Measurements from ENCODE around the gene PHB1. TPM values are rescaled to one million over a fixed set of nuclear protein-coding genes. Genes with fewer than 3 reads are reported as not detected.

The PHB1 gene
- total and polyA plus RNA-seq, 2 experiments from 2014 or later = 194 to 211 TPM

DNA sequence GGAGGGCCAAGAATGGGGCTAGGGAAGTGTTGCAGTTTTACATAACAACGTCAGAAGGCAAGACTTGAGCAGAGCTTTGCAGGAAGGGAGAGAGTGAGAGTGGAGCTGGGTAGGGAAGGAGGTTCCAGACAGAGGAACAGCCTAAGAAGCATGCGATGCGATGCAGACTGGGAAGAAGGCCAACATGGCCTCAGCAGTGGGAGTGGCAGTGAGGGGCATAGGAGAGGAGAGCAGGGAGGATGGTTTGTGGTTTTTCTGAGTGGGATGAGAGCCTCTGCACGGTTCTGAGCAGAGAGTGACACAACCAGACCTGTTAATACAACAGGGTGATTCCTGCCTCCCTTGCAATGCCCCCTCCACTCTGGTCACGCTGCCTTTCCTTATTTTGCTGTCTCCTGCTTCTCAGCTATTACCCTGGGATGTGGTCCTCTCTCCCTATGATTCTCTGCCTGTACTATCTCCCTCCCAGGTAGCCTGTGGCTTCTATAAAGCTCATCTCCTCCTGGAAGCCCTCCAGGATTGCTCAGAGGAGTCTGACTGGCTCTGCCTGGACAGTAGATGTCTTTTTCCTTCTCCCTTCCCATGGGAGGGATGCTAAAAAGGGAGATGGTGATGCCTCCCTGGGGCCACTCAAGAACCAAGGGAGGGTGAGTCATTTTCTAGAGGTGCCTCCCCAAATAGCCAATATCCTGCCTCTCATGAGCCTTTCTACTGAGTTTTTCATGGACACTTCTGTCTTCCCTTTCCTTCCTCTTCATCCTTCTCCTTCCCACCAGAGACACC, 41.7 kb upstream of the PHB1 start:
- Histone ChIP-seq H3K27me3 (ENCODE audit: insufficient read depth) (no peaks in the 10 kb centered on the region), H3K27ac (ENCODE audit: low read depth) (no peak overlapping the region), H3K9me2 (ENCODE audit: insufficient read depth) (no peaks in the 10 kb centered on the region), H3K36me3 (ENCODE audit: insufficient read depth) (no peaks in the 10 kb centered on the region), H3K4me2 (peak overlapping the region; percentile 48; the same call in 1 of the 2 replicates), H3K79me2 (replicated peaks; ENCODE audit: insufficient read depth) (no peaks in the 10 kb centered on the region), H3F3A (replicated peaks; ENCODE audit: low read depth) (no peaks in the 10 kb centered on the region), H2AFZ (peak overlapping the region; percentile 59; the same call in 1 of the 2 replicates), H4K20me1 (replicated peaks; ENCODE audit: insufficient read depth) (no peaks in the 10 kb centered on the region), H3K4me1 (ENCODE audit: insufficient read depth) (peaks cover 12% of the 10 kb centered on the region), H3K4me3 (no peak overlapping the region)
- Mint-ChIP-seq H3K9me3 (no peaks in the 10 kb centered on the region), H3K27ac (no peak overlapping the region), H3K27me3 (ENCODE audit: insufficient read depth, low read depth, poor library complexity) (peaks cover 18% of the 10 kb centered on the region), H3K4me3 (no peak overlapping the region), H3K36me3 (ENCODE audit: low read depth) (no peaks in the 10 kb centered on the region), H3K4me1 (peaks cover 28% of the 10 kb centered on the region)
- ATAC-seq (no peak), DNase-seq (ENCODE audit: low spot score) (no peak)
- TF ChIP-seq EZH2 (IDR thresholded peaks at IDR 0.05; ENCODE audit: low read depth, unreplicated experiment) (no peak), CREB1 (CRISPR knock-in tag; IDR thresholded peaks at IDR 0.05; ENCODE audit: low read depth) (no peak), ZNF331 (CRISPR knock-in tag; IDR thresholded peaks at IDR 0.05; ENCODE audit: low read depth) (no peak), ZNF114 (CRISPR knock-in tag; IDR thresholded peaks at IDR 0.05) (no peak), JUNB (IDR thresholded peaks at IDR 0.05; ENCODE audit: unreplicated experiment) (no peak), EZH2phosphoT487 (IDR thresholded peaks at IDR 0.05; ENCODE audit: unreplicated experiment) (no peak), STAT1 (IDR thresholded peaks at IDR 0.05; ENCODE audit: unreplicated experiment) (no peak), NANOG (IDR thresholded peaks at IDR 0.05; ENCODE audit: borderline replicate concordance) (no peak), POLR2AphosphoS5 (IDR thresholded peaks at IDR 0.05; ENCODE audit: low read depth) (no peak)
- TF ChIP-seq, protein P1, sequence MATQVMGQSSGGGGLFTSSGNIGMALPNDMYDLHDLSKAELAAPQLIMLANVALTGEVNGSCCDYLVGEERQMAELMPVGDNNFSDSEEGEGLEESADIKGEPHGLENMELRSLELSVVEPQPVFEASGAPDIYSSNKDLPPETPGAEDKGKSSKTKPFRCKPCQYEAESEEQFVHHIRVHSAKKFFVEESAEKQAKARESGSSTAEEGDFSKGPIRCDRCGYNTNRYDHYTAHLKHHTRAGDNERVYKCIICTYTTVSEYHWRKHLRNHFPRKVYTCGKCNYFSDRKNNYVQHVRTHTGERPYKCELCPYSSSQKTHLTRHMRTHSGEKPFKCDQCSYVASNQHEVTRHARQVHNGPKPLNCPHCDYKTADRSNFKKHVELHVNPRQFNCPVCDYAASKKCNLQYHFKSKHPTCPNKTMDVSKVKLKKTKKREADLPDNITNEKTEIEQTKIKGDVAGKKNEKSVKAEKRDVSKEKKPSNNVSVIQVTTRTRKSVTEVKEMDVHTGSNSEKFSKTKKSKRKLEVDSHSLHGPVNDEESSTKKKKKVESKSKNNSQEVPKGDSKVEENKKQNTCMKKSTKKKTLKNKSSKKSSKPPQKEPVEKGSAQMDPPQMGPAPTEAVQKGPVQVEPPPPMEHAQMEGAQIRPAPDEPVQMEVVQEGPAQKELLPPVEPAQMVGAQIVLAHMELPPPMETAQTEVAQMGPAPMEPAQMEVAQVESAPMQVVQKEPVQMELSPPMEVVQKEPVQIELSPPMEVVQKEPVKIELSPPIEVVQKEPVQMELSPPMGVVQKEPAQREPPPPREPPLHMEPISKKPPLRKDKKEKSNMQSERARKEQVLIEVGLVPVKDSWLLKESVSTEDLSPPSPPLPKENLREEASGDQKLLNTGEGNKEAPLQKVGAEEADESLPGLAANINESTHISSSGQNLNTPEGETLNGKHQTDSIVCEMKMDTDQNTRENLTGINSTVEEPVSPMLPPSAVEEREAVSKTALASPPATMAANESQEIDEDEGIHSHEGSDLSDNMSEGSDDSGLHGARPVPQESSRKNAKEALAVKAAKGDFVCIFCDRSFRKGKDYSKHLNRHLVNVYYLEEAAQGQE (IDR thresholded peaks at IDR 0.05; ENCODE audit: unreplicated experiment) = no peak
- TF ChIP-seq, protein P2, sequence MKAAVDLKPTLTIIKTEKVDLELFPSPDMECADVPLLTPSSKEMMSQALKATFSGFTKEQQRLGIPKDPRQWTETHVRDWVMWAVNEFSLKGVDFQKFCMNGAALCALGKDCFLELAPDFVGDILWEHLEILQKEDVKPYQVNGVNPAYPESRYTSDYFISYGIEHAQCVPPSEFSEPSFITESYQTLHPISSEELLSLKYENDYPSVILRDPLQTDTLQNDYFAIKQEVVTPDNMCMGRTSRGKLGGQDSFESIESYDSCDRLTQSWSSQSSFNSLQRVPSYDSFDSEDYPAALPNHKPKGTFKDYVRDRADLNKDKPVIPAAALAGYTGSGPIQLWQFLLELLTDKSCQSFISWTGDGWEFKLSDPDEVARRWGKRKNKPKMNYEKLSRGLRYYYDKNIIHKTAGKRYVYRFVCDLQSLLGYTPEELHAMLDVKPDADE (IDR thresholded peaks at IDR 0.05) = no peak
- TF ChIP-seq, protein P3, sequence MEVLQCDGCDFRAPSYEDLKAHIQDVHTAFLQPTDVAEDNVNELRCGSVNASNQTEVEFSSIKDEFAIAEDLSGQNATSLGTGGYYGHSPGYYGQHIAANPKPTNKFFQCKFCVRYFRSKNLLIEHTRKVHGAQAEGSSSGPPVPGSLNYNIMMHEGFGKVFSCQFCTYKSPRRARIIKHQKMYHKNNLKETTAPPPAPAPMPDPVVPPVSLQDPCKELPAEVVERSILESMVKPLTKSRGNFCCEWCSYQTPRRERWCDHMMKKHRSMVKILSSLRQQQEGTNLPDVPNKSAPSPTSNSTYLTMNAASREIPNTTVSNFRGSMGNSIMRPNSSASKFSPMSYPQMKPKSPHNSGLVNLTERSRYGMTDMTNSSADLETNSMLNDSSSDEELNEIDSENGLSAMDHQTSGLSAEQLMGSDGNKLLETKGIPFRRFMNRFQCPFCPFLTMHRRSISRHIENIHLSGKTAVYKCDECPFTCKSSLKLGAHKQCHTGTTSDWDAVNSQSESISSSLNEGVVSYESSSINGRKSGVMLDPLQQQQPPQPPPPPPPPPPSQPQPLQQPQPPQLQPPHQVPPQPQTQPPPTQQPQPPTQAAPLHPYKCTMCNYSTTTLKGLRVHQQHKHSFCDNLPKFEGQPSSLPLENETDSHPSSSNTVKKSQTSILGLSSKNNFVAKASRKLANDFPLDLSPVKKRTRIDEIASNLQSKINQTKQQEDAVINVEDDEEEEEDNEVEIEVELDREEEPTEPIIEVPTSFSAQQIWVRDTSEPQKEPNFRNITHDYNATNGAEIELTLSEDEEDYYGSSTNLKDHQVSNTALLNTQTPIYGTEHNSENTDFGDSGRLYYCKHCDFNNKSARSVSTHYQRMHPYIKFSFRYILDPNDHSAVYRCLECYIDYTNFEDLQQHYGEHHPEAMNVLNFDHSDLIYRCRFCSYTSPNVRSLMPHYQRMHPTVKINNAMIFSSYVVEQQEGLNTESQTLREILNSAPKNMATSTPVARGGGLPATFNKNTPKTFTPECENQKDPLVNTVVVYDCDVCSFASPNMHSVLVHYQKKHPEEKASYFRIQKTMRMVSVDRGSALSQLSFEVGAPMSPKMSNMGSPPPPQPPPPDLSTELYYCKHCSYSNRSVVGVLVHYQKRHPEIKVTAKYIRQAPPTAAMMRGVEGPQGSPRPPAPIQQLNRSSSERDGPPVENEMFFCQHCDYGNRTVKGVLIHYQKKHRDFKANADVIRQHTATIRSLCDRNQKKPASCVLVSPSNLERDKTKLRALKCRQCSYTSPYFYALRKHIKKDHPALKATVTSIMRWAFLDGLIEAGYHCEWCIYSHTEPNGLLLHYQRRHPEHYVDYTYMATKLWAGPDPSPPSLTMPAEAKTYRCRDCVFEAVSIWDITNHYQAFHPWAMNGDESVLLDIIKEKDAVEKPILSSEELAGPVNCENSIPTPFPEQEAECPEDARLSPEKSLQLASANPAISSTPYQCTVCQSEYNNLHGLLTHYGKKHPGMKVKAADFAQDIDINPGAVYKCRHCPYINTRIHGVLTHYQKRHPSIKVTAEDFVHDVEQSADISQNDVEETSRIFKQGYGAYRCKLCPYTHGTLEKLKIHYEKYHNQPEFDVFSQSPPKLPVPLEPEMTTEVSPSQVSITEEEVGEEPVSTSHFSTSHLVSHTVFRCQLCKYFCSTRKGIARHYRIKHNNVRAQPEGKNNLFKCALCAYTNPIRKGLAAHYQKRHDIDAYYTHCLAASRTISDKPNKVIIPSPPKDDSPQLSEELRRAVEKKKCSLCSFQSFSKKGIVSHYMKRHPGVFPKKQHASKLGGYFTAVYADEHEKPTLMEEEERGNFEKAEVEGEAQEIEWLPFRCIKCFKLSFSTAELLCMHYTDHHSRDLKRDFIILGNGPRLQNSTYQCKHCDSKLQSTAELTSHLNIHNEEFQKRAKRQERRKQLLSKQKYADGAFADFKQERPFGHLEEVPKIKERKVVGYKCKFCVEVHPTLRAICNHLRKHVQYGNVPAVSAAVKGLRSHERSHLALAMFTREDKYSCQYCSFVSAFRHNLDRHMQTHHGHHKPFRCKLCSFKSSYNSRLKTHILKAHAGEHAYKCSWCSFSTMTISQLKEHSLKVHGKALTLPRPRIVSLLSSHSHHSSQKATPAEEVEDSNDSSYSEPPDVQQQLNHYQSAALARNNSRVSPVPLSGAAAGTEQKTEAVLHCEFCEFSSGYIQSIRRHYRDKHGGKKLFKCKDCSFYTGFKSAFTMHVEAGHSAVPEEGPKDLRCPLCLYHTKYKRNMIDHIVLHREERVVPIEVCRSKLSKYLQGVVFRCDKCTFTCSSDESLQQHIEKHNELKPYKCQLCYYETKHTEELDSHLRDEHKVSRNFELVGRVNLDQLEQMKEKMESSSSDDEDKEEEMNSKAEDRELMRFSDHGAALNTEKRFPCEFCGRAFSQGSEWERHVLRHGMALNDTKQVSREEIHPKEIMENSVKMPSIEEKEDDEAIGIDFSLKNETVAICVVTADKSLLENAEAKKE (CRISPR knock-in tag; IDR thresholded peaks at IDR 0.05) = no peak
- TF ChIP-seq, protein P4, sequence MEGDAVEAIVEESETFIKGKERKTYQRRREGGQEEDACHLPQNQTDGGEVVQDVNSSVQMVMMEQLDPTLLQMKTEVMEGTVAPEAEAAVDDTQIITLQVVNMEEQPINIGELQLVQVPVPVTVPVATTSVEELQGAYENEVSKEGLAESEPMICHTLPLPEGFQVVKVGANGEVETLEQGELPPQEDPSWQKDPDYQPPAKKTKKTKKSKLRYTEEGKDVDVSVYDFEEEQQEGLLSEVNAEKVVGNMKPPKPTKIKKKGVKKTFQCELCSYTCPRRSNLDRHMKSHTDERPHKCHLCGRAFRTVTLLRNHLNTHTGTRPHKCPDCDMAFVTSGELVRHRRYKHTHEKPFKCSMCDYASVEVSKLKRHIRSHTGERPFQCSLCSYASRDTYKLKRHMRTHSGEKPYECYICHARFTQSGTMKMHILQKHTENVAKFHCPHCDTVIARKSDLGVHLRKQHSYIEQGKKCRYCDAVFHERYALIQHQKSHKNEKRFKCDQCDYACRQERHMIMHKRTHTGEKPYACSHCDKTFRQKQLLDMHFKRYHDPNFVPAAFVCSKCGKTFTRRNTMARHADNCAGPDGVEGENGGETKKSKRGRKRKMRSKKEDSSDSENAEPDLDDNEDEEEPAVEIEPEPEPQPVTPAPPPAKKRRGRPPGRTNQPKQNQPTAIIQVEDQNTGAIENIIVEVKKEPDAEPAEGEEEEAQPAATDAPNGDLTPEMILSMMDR (conservative IDR thresholded peaks at IDR 0.05; ENCODE audit: low read depth in 2 of 2) = no peak

Data from GM23338 (cell line).